HG03520 (cell line): ENCODE data around the gene CCDC3.

Experiments used
- ATAC-seq: cut with Tn5 transposase; IDR thresholded peaks from one replicate; pipeline ENCODE4 v1.9.1; 2021; ENCODE audit warnings: mild to moderate bottlenecking, moderate library complexity; ENCODE audit not compliant: unreplicated experiment

The CCDC3 gene

GRCh38 chr10:12927896-12928295 lies 73.6 kb downstream of the CCDC3 start:
- ATAC-seq, result no peak

GRCh38 chr10:12925845-12926244 lies 75.7 kb downstream of the CCDC3 start:
- no peak for ATAC-seq

- ATAC-seq, result no peak
Measured at GRCh38 chr10:12924911-12925310, 76.6 kb downstream of the CCDC3 start.

- ATAC-seq, result no peak
Measured at GRCh38 chr10:12922117-12922900, 79.2 kb downstream of the CCDC3 start.

- ATAC-seq, result no peak
Measured at GRCh38 chr10:12921163-12921562, 80.3 kb downstream of the CCDC3 start.

GRCh38 chr10:12919574-12919973 lies 81.9 kb downstream of the CCDC3 start:
- no peak for ATAC-seq

- no peak for ATAC-seq
Measured at GRCh38 chr10:12916587-12916986, 84.9 kb downstream of the CCDC3 start.

- no peak for ATAC-seq
Measured at GRCh38 chr10:12915637-12916168, 85.8 kb downstream of the CCDC3 start.

- ATAC-seq, result no peak
Measured at GRCh38 chr10:12914111-12914510, 87.4 kb downstream of the CCDC3 start.

- no peak for ATAC-seq
Measured at GRCh38 chr10:12911795-12912194, 89.7 kb downstream of the CCDC3 start.

GRCh38 chr10:12910835-12911234 lies 90.7 kb downstream of the CCDC3 start:
- no peak for ATAC-seq

- ATAC-seq, result no peak
Measured at GRCh38 chr10:12909836-12910185, 91.7 kb downstream of the CCDC3 start.

- no peak for ATAC-seq
Measured at GRCh38 chr10:12909182-12909835, 92.2 kb downstream of the CCDC3 start.

- ATAC-seq, result no peak
Measured at GRCh38 chr10:12908773-12909172, 92.7 kb downstream of the CCDC3 start.

GRCh38 chr10:12907656-12908055 lies 93.9 kb downstream of the CCDC3 start:
- ATAC-seq, result no peak

GRCh38 chr10:12906051-12906541 lies 95.4 kb downstream of the CCDC3 start:
- ATAC-seq, result no peak

- ATAC-seq, result no peak
Measured at GRCh38 chr10:12905067-12905466, 96.4 kb downstream of the CCDC3 start.

GRCh38 chr10:12902851-12903358 lies 98.6 kb downstream of the CCDC3 start:
- ATAC-seq, result no peak

GRCh38 chr10:12902135-12902572 lies 99.4 kb downstream of the CCDC3 start:
- ATAC-seq, result no peak

GRCh38 chr10:12899546-12899945 lies 102.0 kb downstream of the CCDC3 start:
- ATAC-seq, result no peak

- no peak for ATAC-seq
Measured at GRCh38 chr10:12898271-12898670, 103.2 kb downstream of the CCDC3 start.

GRCh38 chr10:12897278-12897677 lies 104.2 kb downstream of the CCDC3 start:
- ATAC-seq, result no peak
